Endothelial cell of umbilical vein (primary cell): Measurements from ENCODE around the gene WNT11. TPM values are rescaled to one million over a fixed set of nuclear protein-coding genes. Genes with fewer than 3 reads are reported as not detected.

Experiments
- BruUV-seq: library from RNA; stranded (reverse); fragments of 400-500 nt; replicated peaks from 2 replicates; lab custom pipeline; 2021; lab: Mats Ljungman, UMichigan
- CTCF ChIA-PET: fragments of 300-600, 350-600 bp; sonication (Branson Sonifier 250); formaldehyde crosslinking; loops from one replicate; lab custom pipeline; 2021; ENCODE audit warnings: antibody characterized with exemption, inconsistent platforms; lab: Charles Lee
- POLR2A ChIA-PET: fragments of 300-600, 350-600 bp; sonication (Branson Sonifier 250); formaldehyde crosslinking; loops from one replicate; lab custom pipeline; 2021; ENCODE audit warnings: antibody characterized with exemption, inconsistent platforms; lab: Charles Lee
- DNase-seq: peaks from one replicate; pipeline ENCODE4 v3.0.0-alpha.2; 2011; ENCODE audit warnings: low read depth, low spot score
- FAIRE-seq: peaks from 2 replicates; lab custom pipeline; 2011; peaks lifted over from hg19 to GRCh38; lab: Jason Lieb, UNC
- H2AFZ ChIP-seq: 2 replicates; pipeline ENCODE4 v1.6.0; 2012; ENCODE audit warnings: low read depth, low read length, control low read depth, inconsistent platforms
- H3K27ac ChIP-seq: 2 replicates; pipeline ENCODE4 v1.5.1; 2011; ENCODE audit warnings: low read depth, mild to moderate bottlenecking, control low read depth, low read length, moderate library complexity; ENCODE audit not compliant: insufficient read depth
- H3K27me3 ChIP-seq, 2 experiments: 2 replicates each; pipeline versions ENCODE4 v1.6.0 to v1.6.1; 2011; ENCODE audit warnings: low read length in 2 of 2, mixed read lengths in 1 of 2; ENCODE audit not compliant: control insufficient read depth in 2 of 2, insufficient read depth in 2 of 2
- H3K36me3 ChIP-seq, 2 experiments: 2 replicates in 1 of 2; 3 replicates in 1 of 2; pipeline ENCODE4 v1.5.1; 2011; ENCODE audit warnings: low read length in 2 of 2, mild to moderate bottlenecking in 1 of 2, moderate library complexity in 1 of 2; ENCODE audit not compliant: control insufficient read depth in 2 of 2, insufficient read depth in 2 of 2; ENCODE audit errors: extremely low read depth in 1 of 2
- H3K4me1 ChIP-seq: 3 replicates; pipeline ENCODE4 v1.5.1; 2011; ENCODE audit warnings: mild to moderate bottlenecking, low read length; ENCODE audit not compliant: control insufficient read depth, insufficient read depth; ENCODE audit errors: extremely low read depth
- H3K4me2 ChIP-seq: 2 replicates; pipeline ENCODE4 v1.6.1; 2011; ENCODE audit warnings: low read length, control low read depth, mixed read lengths; ENCODE audit not compliant: insufficient read depth
- H3K4me3 ChIP-seq, 3 experiments: fragments of 200-600 bp in 1 of 3; sonication (generic), shearing (Covaris generic) in 1 of 3; replicated peaks in 1 of 3; 2 replicates each; pipeline ENCODE4 v1.5.1; 2011 to 2016; ENCODE audit warnings: control low read depth in 3 of 3, low read length in 3 of 3, mild to moderate bottlenecking in 2 of 3, inconsistent platforms in 1 of 3, low read depth in 1 of 3, moderate library complexity in 1 of 3; ENCODE audit not compliant: insufficient read depth in 1 of 3
- H3K79me2 ChIP-seq: 2 replicates; pipeline ENCODE4 v1.6.0; 2012; ENCODE audit warnings: low read length, inconsistent platforms; ENCODE audit not compliant: control insufficient read depth, insufficient read depth
- H3K9ac ChIP-seq: replicated peaks from 2 replicates; pipeline ENCODE3; 2011; ENCODE audit warnings: low read length, control low read depth; ENCODE audit not compliant: insufficient read depth; ENCODE audit errors: extremely low read depth
- H3K9me1 ChIP-seq: replicated peaks from 3 replicates; pipeline ENCODE4 v1.6.0; 2011; ENCODE audit warnings: mild to moderate bottlenecking, low read length; ENCODE audit not compliant: control insufficient read depth, insufficient read depth; ENCODE audit errors: extremely low read depth
- H3K9me3 ChIP-seq: replicated peaks from 2 replicates; pipeline ENCODE4 v1.5.1; 2012; ENCODE audit warnings: low read length, inconsistent platforms; ENCODE audit not compliant: control insufficient read depth, insufficient read depth
- H4K20me1 ChIP-seq: replicated peaks from 2 replicates; pipeline ENCODE3; 2011; ENCODE audit warnings: mild to moderate bottlenecking, low read length; ENCODE audit not compliant: control insufficient read depth, insufficient read depth; ENCODE audit errors: extremely low read depth
- MYC ChIP-seq: IDR thresholded peaks from one replicate; pipeline ENCODE4 v1.6.1; 2011; ENCODE audit warnings: mild to moderate bottlenecking, low read depth, low read length
- dilution Hi-C: fragments of 300-500 bp; cut with MboI; formaldehyde crosslinking; loops from one replicate; pipeline ENCODE4 v1.15.0; 2019; ENCODE audit warnings: low sequenced_read_pairs; ENCODE audit not compliant: extremely low pct_ligation_motif_present
- intact Hi-C: fragments of 100-400 bp; cut with micrococcal nuclease; formaldehyde crosslinking; loops from one replicate; pipeline ENCODE4 v1.10.0; 2022
- polyA plus RNA-seq, 4 experiments: library from polyadenylated mRNA; depleted of rRNA in 3 of 4; stranded (reverse) in 3 of 4; unstranded in 1 of 4; fragments of >200 nt; gene quantifications; 2 replicates each; pipeline versions ENCODE4 v1.2.1 to v1.2.3, GENCODE V29; 2011 to 2012; ENCODE audit warnings: missing spikeins in 1 of 4
- total RNA-seq: library from RNA; stranded (reverse); gene quantifications from 2 replicates; pipeline ENCODE4 v1.2.3, GENCODE V29; 2021
- TF ChIP-seq, protein P1 (sequence below), 2 donors: IDR thresholded peaks; 1 replicate in 1 of 2; 2 replicates in 1 of 2; pipeline ENCODE4 v1.5.1; 2011; ENCODE audit warnings: low read length in 2 of 2, mild to moderate bottlenecking in 2 of 2, moderate library complexity in 2 of 2, control low read depth in 1 of 2, inconsistent platforms in 1 of 2, low read depth in 1 of 2; ENCODE audit not compliant: insufficient read depth in 1 of 2; ENCODE audit errors: extremely low read depth in 1 of 2
- TF ChIP-seq, protein P2 (sequence below): IDR thresholded peaks from 2 replicates; pipeline ENCODE4 v1.6.1; 2011; ENCODE audit not compliant: insufficient read depth, insufficient read length

WNT11 gene
- total and polyA plus RNA-seq, 2 donors (not counting 3 experiments of a cell fraction or from before 2014, with no cell fraction given) = not detected

DNA sequence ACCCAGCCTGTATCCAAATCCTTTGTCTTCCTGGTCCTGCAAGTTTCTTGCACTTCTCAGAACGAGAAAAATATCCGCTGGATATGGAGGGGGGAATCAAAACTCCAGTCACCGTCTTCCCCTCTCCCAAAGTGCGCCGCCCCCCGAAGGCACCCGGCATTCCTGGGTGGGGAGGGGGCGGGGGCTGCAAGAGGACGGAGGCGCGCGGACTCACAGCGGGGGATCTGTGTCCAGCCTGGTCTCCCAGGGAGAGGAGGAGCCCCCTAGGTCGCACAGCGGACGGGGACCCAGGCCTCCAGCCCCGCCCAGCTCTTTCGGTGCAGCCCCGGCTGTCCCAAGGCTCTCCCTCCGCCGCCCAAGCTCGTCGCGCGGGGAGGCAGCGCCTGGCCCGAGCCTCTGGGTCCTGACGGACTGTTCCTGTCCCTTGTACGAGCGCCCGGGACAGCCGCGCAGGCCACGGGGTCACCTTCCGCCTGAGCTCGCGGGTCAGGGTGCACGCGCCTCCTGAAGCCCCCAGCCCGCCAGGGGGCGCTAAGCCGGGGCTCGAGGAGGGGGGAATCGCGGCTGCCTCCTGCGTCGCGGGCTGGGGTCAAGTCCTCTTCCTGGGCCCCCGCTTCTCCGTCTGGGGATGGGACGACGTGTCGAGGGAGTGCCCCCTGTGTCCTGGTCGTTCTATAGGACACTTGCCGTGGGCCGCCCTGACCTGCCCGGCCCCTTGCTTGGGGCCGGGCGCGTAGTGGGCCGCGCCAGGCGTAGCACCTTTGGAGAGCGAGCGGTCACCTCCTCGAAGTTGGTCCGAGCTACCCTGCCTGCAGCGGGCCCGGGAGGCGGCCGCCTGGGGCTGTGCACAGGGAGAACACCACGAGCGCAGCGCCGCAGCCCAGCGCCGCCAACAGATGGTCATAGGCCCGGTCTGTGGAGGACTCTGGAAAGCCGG lies 2.4 kb upstream of the WNT11 start:
- no TSS peak for BruUV-seq
- Histone ChIP-seq H3K4me1 (peaks cover 18% of the 10 kb centered on the region), H2AFZ (peak overlapping the region; percentile 74), H3K27me3 (peaks cover 53 to 72% of the 10 kb centered on the region in 2 experiments), H3K79me2 (no peaks in the 10 kb centered on the region), H3K9me1 (no peaks in the 10 kb centered on the region), H3K9me3 (no peaks in the 10 kb centered on the region), H3K4me3 (peak overlapping the region in 1 of 3 experiments; percentile 25), H3K4me2 (peak overlapping the region; percentile 62), H3K36me3 (no peaks in the 10 kb centered on the region), H4K20me1 (no peaks in the 10 kb centered on the region), H3K27ac (no peak overlapping the region), H3K9ac (no peak overlapping the region)
- no peak for FAIRE-seq
- ChIA-PET CTCF (interaction anchor here (0.5 to 6.9 kb wide), 44 partner anchors 9 to 515 kb away, joined by 3 to 321 read pairs (median 6); no protein-coding TSS in a partner anchor), POLR2A (interaction anchor here (0.9 kb wide), 1 partner anchor 18 kb away, joined by 3 read pairs; no protein-coding TSS in a partner anchor)
- DNase-seq = peak; percentile 34
- TF ChIP-seq, protein P1, sequence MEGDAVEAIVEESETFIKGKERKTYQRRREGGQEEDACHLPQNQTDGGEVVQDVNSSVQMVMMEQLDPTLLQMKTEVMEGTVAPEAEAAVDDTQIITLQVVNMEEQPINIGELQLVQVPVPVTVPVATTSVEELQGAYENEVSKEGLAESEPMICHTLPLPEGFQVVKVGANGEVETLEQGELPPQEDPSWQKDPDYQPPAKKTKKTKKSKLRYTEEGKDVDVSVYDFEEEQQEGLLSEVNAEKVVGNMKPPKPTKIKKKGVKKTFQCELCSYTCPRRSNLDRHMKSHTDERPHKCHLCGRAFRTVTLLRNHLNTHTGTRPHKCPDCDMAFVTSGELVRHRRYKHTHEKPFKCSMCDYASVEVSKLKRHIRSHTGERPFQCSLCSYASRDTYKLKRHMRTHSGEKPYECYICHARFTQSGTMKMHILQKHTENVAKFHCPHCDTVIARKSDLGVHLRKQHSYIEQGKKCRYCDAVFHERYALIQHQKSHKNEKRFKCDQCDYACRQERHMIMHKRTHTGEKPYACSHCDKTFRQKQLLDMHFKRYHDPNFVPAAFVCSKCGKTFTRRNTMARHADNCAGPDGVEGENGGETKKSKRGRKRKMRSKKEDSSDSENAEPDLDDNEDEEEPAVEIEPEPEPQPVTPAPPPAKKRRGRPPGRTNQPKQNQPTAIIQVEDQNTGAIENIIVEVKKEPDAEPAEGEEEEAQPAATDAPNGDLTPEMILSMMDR (IDR thresholded peaks at IDR 0.05; ENCODE audit: extremely low read depth in 1 of 2, insufficient read depth in 1 of 2, low read depth in 1 of 2, low read length in 2 of 2) = peak; percentile 82 to 88
- TF ChIP-seq, protein P2, sequence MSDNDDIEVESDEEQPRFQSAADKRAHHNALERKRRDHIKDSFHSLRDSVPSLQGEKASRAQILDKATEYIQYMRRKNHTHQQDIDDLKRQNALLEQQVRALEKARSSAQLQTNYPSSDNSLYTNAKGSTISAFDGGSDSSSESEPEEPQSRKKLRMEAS = no peak
- TF ChIP-seq MYC = no peak
- intact Hi-C loops = loop anchor here (5.0 kb wide), 2 partner anchors 214 to 474 kb away; no protein-coding TSS in a partner anchor
- dilution Hi-C loops = no loop called here
